GM21825 (cell line): ENCODE measurements around the gene NUDT2.
A peak's percentile ranks its signal among the peaks of the same experiment; 100 is the strongest.
"Not testable (repeated sequence)": the region's sequence is repeated elsewhere in the genome, so short reads cannot be mapped to it uniquely, and the experiment has no call there.

Experiments
- ATAC-seq: cut with Tn5 transposase; IDR thresholded peaks from one replicate; pipeline ENCODE4 v1.9.1; 2021; ENCODE audit warnings: mild to moderate bottlenecking, moderate library complexity; ENCODE audit not compliant: unreplicated experiment

The NUDT2 gene

GRCh38 chr9:34328987-34329832 lies at the start of gene NUDT2, which contains the start of gene KIF24:
Gene NUDT2, plus strand, starts transcription at chr9:34329569. Its CDS starts 9,471 bp downstream, at chr9:34339040.
Gene KIF24, minus strand, starts transcription at chr9:34329268. Its CDS starts 17,922 bp downstream, at chr9:34311346.
- ATAC-seq: peak; percentile 90

GRCh38 chr9:34282096-34282495 lies 47.3 kb upstream of the NUDT2 start:
- no peak for ATAC-seq

DNA sequence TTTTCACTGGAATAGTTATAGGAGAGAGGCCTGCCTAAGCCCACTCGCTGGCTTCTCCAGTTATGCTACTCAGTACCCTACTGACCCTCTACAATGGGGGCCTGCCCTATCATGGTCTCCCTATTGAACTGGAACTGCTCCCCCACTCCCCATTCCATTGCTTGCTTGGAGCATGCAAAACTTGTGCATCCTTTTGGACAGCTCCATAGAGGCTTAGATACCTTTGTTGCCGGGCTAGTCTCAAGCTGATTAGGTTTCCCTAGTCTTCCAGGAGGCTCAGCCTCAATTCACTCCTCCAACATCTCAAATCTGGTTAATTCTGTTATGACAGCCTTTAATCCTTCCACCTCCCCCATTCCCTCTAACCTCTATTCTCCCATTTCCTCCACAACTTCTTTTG lies 40.2 kb upstream of the NUDT2 start:
- no peak for ATAC-seq

DNA sequence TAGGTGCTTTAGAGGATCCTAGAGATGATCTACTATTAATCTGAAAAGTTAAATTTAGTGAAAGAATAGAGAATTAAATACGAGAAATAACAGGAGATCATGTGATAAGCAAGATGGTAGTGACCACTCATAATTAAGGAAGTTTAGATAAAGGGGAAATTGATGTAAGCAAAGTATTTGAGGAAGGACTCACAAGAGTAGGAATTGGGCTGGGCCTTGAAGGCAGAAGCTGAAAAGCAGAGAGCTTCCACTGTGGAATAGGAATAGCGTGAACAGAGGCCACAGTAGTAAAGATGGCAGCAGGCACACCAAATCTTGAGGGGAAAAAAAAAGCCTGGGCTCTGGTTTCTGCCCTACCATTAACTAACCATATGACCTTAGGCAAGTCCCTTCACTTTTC lies 38.3 kb upstream of the NUDT2 start:
- ATAC-seq: no peak

GRCh38 chr9:34291423-34291822 lies 37.9 kb upstream of the NUDT2 start:
- ATAC-seq: no peak

DNA sequence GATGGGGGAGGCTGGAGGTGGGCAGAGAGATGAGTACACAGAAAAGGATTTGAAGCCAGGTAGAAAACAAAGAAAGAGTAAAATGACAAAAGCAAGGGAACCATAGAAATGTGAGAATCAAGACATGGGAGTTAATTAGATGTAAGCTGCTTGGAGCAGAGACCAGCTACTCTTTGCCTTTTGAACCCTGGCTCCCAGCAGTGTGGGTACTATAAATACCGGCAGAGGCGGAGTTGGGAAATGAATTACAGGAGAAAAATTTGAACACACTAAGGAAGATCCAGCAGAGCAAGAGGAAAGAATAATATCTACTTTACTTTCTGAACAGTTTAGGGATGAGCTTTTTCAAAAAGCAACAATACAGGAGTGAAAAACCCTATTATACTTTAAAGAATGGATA lies 36.8 kb upstream of the NUDT2 start:
- ATAC-seq: no peak

GRCh38 chr9:34301064-34301463 lies 28.3 kb upstream of the NUDT2 start:
- not testable (repeated sequence) for ATAC-seq

DNA sequence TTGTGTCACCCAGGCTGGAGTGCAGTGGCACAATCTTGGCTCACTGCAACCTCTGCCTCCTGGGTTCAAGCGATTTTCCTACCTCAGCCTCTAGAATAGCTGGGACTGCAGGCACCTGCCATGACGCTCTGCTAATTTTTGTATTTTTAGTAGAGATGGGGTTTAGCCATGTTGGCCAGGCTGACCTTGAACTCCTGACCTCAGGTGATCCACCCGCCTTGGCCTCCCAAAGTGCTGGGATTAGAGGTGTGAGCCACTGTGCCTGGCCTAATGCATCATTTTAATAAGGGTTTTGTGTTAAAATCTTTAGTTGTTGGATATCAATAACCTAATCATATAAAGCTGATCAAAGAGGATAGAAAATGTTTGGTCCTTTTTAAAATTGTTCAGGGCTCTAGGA lies 21.1 kb upstream of the NUDT2 start:
- ATAC-seq: not testable (repeated sequence)

DNA sequence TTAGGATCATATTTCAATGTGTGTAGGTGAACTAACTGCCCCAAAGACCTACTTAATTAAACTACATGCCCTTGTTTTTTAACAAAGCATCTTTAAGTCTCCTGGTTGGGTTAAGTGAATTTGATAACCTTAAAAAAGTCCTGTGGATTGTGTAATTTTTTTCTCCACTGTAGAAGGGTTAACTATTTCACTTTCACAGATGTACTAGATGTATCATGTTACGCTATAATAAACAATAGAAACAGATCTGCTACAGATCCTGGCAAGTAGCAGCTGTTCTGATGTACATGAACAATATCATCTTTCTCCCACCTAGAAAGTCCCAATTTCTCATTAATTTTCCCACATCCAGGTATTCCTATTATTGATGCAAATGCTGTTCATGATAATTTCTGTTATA lies 19.2 kb upstream of the NUDT2 start:
- no peak for ATAC-seq

- no peak for ATAC-seq
These were observed 17.7 kb upstream of the NUDT2 start for GRCh38 chr9:34311499-34312185.

DNA sequence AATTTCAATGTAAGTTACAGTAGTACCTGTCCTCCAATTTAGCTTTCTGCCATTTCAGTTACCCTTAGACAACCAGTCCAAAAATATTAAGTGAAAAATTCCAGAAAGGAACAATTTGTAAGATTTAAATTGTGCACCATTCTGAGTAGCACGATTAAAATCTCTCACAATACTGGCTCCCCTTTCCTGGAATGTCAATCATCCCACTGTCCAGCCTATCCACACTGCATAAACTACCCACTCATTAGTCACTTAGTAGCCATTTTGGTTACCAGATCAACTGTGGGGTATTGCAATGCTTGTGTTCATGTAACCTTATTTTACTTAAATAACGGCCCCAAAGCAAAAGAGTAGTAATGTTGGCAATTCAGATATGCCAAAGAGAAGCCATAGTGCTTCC lies 11.9 kb upstream of the NUDT2 start:
- no peak for ATAC-seq

DNA sequence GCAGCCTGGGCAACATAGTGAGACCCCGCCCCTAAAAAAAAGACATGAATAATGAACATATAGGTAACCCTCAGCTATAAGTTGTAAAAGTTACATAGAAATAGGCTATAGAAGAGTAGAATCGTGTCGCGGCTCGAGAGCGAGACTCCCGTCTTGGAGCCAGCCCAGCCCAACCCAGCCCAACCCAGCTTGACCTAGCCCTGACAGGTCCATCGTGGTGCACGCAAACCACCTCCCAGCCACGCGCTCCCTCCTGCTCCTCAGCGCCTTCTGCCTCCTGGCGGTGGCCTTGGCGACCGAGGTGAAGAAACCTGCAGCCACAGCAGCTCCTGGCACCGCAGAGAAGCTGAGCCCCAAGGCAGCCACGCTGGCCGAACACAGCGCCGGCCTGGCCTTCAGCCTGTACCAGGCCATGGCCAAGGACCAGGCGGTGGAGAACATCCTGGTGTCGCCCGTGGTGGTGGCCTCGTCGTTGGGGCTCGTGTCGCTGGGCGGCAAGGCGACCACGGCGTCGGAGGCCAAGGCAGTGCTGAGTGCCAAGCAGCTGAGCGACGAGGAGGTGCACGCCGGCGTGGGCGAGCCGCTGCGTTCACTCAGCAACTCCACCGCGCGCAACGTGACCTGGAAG lies 11.1 kb upstream of the NUDT2 start:
- ATAC-seq: no peak

DNA sequence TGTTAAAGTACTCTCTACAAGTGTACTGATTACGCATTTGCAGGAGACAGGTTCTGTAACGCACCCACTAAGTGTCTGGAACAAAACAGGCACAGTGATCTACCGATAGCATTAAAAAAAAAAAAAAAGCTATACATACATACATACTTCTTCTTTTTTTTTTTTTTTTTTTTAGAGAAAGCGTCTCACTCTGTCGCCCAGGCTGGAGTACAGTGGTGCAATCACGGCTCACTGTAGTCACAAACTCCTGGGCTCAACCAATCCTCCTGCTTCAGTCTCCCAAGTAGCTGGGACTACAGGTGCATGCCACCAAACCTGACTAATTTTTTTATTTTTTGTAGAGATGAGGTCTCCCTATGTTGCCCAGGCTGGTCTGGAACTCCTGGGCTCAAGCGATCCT lies 7.9 kb upstream of the NUDT2 start:
- no peak for ATAC-seq

GRCh38 chr9:34322899-34323591 lies 6.3 kb upstream of the NUDT2 start:
- ATAC-seq: no peak

- no peak for ATAC-seq
These were observed 2.7 kb upstream of the NUDT2 start for GRCh38 chr9:34326690-34327089.

DNA sequence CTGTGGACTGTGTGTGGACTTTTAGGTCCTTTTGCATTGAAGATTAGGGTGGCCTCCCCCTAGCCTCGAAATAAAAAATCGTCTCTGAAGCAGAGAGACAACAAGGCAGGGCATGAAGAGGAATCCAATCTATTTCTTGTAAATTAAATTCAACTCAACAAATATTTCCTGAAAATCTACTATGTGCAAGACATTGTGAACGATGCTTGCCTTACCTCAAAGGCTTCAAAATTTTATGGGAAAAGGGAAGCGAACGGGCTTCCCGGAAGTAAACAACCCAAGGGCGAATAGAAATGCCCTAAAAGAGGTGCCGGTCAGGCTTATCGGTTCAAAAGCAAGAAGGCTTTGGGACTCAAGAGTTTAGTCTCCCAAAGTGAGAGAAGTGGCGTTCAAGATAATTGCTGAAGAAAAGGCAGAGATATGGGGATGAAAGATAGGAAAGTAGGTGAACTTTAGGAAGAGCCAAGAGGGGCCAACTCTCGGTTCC lies 826 bp upstream of the NUDT2 start:
- no peak for ATAC-seq

GRCh38 chr9:34331196-34331595 lies 1.8 kb downstream of the NUDT2 start:
- no peak for ATAC-seq

- ATAC-seq: no peak
These were observed 3.0 kb downstream of the NUDT2 start for GRCh38 chr9:34332076-34332964.

GRCh38 chr9:34333836-34334235 lies 4.5 kb downstream of the NUDT2 start:
- no peak for ATAC-seq

DNA sequence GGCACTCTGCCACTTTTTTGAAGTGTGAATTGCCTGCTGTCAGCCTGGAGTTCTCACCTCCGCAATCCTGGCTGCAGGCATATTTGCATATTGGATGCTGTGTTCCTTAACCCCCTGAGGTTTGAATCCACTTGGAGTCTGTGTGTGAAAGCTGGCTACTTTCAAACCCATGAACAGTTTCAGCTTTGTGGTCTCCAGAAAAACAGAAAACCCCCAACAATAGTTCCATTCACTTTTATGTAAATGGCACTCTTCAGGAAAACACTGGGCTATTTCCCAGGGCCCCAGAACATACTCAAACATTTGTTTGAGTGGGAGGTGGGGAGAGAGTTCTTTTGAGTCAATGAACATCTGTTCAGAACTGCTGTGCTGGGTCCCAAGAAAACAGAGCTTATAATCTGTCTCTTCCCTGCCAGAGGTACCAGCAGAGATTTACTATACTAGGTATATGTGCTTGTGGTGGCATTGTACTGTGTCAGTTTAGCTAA lies 5.0 kb downstream of the NUDT2 start:
- ATAC-seq: no peak
